LNCaP clone FGC (cell line): ENCODE results near the gene NOTCH1.

ENCODE experiments used
- DNase-seq: peaks from one replicate; pipeline ENCODE4 v3.0.0-alpha.2; 2011; ENCODE audit warnings: low read depth
- H3K4me3 ChIP-seq: 2 replicates; pipeline ENCODE4 v1.5.1; 2011; ENCODE audit warnings: mild to moderate bottlenecking, low read depth, low read length, control low read depth
- TF ChIP-seq, protein P1 (sequence below): IDR thresholded peaks from 2 replicates; pipeline ENCODE4 v1.5.1; 2012; ENCODE audit warnings: mild to moderate bottlenecking; ENCODE audit not compliant: control insufficient read depth, insufficient read depth; ENCODE audit errors: extremely low read depth

The NOTCH1 gene

DNA sequence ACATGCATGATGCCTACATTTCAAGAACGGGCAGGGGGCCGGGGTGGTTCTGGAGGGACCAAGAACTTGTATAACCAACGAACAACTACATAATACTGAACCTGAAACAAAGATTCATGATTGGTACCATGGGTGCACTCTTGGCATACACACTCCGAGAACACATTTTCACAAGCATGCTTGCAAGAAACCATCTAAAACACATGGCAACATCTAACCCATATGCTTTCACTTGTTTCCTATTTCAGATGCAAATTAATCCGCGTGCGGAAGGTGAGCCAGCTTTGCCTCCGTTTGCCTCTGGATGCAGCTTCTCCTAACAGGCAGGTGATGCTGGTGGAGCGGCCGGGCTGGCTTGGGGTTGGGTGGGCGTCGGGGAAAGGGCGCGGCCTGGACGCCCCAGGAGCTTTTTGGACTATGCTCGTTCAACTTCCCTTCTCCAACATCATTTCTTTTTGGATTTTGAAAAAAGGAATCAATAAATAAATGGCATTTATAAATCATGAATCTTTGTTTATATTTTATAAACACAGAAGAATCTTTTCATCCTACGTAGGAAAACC is 50.5 kb downstream of the NOTCH1 start:
- DNase-seq, result no peak
- TF ChIP-seq, protein P1, sequence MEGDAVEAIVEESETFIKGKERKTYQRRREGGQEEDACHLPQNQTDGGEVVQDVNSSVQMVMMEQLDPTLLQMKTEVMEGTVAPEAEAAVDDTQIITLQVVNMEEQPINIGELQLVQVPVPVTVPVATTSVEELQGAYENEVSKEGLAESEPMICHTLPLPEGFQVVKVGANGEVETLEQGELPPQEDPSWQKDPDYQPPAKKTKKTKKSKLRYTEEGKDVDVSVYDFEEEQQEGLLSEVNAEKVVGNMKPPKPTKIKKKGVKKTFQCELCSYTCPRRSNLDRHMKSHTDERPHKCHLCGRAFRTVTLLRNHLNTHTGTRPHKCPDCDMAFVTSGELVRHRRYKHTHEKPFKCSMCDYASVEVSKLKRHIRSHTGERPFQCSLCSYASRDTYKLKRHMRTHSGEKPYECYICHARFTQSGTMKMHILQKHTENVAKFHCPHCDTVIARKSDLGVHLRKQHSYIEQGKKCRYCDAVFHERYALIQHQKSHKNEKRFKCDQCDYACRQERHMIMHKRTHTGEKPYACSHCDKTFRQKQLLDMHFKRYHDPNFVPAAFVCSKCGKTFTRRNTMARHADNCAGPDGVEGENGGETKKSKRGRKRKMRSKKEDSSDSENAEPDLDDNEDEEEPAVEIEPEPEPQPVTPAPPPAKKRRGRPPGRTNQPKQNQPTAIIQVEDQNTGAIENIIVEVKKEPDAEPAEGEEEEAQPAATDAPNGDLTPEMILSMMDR, result no peak
- H3K4me3 ChIP-seq, result no peak overlapping the region

DNA sequence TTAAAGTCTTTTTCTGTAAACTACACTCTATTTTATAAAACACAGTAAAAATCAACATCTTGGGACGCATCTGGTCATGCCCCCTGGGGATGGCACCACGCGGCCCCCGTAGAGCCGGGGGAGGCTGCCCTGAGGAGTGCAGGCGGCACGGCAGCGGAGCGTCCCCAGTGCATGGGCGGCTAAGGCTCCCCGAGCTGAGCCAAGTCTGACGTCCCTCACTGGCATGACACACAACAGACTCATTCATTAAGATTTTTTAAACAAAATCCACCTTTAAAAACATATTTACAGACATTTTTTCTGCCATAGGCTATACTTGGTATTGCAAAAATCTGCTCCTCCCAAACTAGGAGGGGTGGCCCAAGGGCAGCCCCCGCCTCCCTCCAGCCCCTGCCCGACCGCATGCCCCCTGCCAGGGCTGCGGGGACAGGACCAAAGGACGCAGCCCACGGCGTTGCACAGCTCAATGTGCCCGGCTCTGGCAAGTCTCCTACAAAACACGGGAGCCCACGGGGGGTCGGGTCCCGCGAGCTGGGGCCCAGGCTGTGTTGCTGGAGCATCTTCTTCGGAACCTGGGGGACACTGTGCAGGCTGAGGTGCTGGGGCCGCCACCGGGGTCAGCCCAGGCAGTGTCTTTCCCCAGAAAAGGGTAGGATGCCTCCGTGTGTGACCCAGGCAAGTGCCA is 51.2 kb downstream of the NOTCH1 start:
- TF ChIP-seq, protein P1, result no peak
- no peak overlapping the region for H3K4me3 ChIP-seq
- no peak for DNase-seq

DNA sequence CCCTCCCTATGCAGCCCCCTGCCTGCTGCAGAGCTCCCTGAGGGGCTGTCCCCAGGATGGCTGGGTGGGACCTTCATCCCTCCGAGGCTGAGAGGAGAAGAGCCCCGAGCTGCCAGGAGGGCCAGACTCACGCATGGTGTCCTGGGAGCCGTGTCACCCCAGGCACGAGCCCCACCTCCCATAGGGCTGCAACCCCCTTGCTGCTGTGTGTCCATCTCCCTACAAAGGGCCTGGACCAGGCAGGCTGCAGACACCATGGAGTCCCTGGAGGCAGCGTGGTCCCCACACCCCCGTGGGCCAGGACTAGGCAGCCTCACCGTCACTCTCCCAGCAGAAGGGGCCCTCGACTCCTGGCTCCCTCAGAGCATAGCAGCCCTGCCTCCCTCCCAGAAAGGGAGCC is 51.8 kb downstream of the NOTCH1 start:
- H3K4me3 ChIP-seq, result no peak overlapping the region
- TF ChIP-seq, protein P1, result no peak
- DNase-seq, result no peak

DNA sequence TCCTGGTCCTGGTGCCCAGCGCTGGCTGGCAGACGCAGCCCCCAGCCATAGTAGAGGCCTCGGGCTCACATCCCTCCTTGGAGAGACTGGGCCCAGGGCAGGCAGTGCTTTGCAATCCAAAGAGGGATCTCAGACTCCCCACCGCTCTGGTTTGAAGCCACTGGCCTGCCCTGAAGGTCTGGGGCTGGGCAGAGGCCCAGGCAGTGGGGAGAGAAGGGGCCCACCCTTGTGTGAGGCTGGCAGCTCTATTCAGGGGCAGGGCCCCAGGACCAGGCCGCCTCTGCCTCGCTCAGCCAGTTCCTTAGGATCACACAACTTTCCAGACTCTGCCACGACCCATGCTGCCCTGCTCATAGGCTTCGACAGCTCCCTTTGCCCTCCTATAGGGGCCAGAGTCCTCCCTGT is 52.3 kb downstream of the NOTCH1 start:
- no peak for DNase-seq
- TF ChIP-seq, protein P1, result no peak
- no peak overlapping the region for H3K4me3 ChIP-seq

DNA sequence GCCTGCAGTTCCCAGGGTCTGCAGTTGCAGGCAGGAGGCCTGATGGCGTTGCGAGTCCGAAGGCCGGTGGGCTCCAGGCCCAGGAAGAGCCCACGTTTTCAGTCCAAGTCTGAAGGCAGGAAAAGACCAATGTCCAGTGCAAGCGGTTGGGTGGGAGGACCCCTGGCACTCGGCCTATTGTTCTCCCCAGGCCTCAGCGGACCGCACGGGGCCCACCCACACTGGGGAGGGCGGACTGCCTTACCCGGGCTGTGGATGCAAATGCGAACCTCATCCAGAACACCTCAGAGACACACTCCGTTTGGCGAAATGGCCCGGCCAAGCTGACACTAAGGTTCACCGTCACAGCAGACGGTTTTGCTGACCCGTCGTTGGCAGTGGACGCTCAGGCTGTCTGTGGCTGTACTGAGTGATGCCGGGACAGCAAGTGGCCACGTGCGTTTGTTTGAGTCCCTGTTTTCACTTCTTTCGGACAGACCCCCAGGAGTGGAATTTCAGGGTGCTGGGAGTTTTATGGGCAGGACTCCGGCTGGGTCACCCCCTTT is 52.8 kb downstream of the NOTCH1 start:
- no peak overlapping the region for H3K4me3 ChIP-seq
- TF ChIP-seq, protein P1, result no peak
- no peak for DNase-seq

DNA sequence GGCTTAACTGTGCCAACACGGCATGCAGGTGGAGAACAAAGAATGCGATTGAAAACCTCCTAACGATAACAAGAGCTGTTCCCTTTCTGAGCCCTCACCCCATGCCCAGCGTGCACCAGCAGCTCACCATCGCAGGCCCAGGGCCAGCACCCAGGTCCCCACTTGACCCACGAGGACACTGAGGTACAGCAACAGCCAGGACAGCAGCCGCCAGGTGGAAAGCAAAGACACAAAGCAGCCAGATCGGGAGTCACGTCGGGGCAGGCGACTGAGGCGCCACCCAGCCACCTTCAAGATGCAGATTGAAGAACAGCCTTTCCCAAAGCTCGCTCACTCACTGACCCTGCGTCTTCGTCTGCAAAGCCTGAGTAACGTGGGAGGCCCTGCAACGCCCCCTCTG is 56.1 kb downstream of the NOTCH1 start:
- no peak overlapping the region for H3K4me3 ChIP-seq
- DNase-seq, result no peak

More for the DNA sequence above, 56.1 kb downstream of the NOTCH1 start:
- TF ChIP-seq, protein P1, result no peak
